SK-N-SH (cell line): ENCODE measurements around the gene KLHL22. TPM values are rescaled to one million over a fixed set of nuclear protein-coding genes. Genes with fewer than 3 reads are reported as not detected.

Experiments used
- CTCF ChIA-PET: fragments of 300-600, 350-600 bp; formaldehyde crosslinking; extraction: SDS; loops from one replicate; lab custom pipeline; 2021; lab: Yijun Ruan, JAX
- POLR2A ChIA-PET: fragments of 350-600 bp; sonication (Branson Sonifier 250); formaldehyde crosslinking; extraction: SDS; loops from one replicate; lab custom pipeline; 2020; ENCODE audit warnings: antibody characterized with exemption, inconsistent platforms; lab: Yijun Ruan, JAX
- DNase-seq: peaks from one replicate; pipeline ENCODE4 v3.0.0; 2012
- H2AFZ ChIP-seq: fragments of 200-600 bp; sonication (generic); 2 replicates; pipeline ENCODE4 v1.8.1; 2016; ENCODE audit warnings: antibody characterized with exemption, mild to moderate bottlenecking, low read depth
- H3F3A ChIP-seq: fragments of 200-600 bp; sonication (generic); replicated peaks from 2 replicates; pipeline ENCODE3; 2016; ENCODE audit warnings: antibody characterized with exemption, mild to moderate bottlenecking; ENCODE audit not compliant: insufficient read depth
- H3K27ac ChIP-seq, 2 experiments: fragments of 200-500 bp in 1 of 2; fragments of 200-600 bp in 1 of 2; sonication (Bioruptor generic) in 1 of 2; sonication (generic), shearing (Covaris generic) in 1 of 2; 2 replicates each; pipeline versions ENCODE4 v1.5.1 to v1.6.1; 2014 to 2016; ENCODE audit warnings: low read depth in 2 of 2, inconsistent platforms in 1 of 2, low read length in 1 of 2, mild to moderate bottlenecking in 1 of 2, mixed read lengths in 1 of 2
- H3K27me3 ChIP-seq: fragments of 200-600 bp; sonication (generic), shearing (Covaris generic); 2 replicates; pipeline ENCODE4 v1.6.1; 2016; ENCODE audit warnings: mixed run types; ENCODE audit not compliant: insufficient read depth
- H3K36me3 ChIP-seq, 2 experiments: fragments of 200-500 bp in 1 of 2; fragments of 200-600 bp in 1 of 2; sonication (Bioruptor generic) in 1 of 2; sonication (generic) in 1 of 2; replicated peaks in 1 of 2; 2 replicates each; pipeline versions ENCODE3 to v1.5.1; 2014 to 2016; ENCODE audit warnings: low read length in 1 of 2, mild to moderate bottlenecking in 1 of 2; ENCODE audit not compliant: insufficient read depth in 2 of 2, control insufficient read depth in 1 of 2
- H3K4me1 ChIP-seq, 2 experiments: fragments of 200-500 bp in 1 of 2; fragments of 200-600 bp in 1 of 2; sonication (Bioruptor generic) in 1 of 2; sonication (generic), shearing (Covaris generic) in 1 of 2; 2 replicates each; pipeline versions ENCODE4 v1.5.1 to v1.6.1; 2014 to 2016; ENCODE audit warnings: low read depth in 1 of 2, low read length in 1 of 2, mixed run types in 1 of 2; ENCODE audit not compliant: insufficient read depth in 2 of 2, control insufficient read depth in 1 of 2
- H3K4me2 ChIP-seq: fragments of 200-600 bp; sonication (generic), shearing (Covaris generic); 2 replicates; pipeline ENCODE4 v1.6.1; 2017; ENCODE audit warnings: mixed run types
- H3K4me3 ChIP-seq, 2 experiments: fragments of 200-500 bp in 1 of 2; fragments of 200-600 bp in 1 of 2; sonication (Bioruptor generic) in 1 of 2; sonication (generic), shearing (Covaris generic) in 1 of 2; 2 replicates each; pipeline versions ENCODE4 v1.5.1 to v1.8.1; 2014 to 2016; ENCODE audit warnings: low read depth in 2 of 2, inconsistent platforms in 1 of 2, low read length in 1 of 2, mild to moderate bottlenecking in 1 of 2, mixed read lengths in 1 of 2, moderate library complexity in 1 of 2
- H3K79me2 ChIP-seq: fragments of 200-600 bp; sonication (generic); 2 replicates; pipeline ENCODE4 v1.8.1; 2017; ENCODE audit warnings: mild to moderate bottlenecking; ENCODE audit not compliant: insufficient read depth
- H3K9ac ChIP-seq: fragments of 200-600 bp; sonication (generic); 2 replicates; pipeline ENCODE4 v1.6.1; 2017; ENCODE audit warnings: mixed run types
- H3K9me2 ChIP-seq: fragments of 200-600 bp; sonication (generic); 2 replicates; pipeline ENCODE4 v1.6.1; 2017; ENCODE audit warnings: mixed run types
- H3K9me3 ChIP-seq: fragments of 200-600 bp; sonication (generic); 2 replicates; pipeline ENCODE4 v1.6.1; 2017; ENCODE audit warnings: mixed run types, mild to moderate bottlenecking, moderate library complexity
- H4K20me1 ChIP-seq: fragments of 200-600 bp; sonication (generic); 2 replicates; pipeline ENCODE4 v1.6.1; 2017; ENCODE audit warnings: mild to moderate bottlenecking, mixed run types; ENCODE audit not compliant: insufficient read depth
- CHD2 ChIP-seq: fragments of 150-350 bp; IDR thresholded peaks from 2 replicates; pipeline ENCODE4 v1.6.1; 2018; ENCODE audit warnings: low read length; ENCODE audit not compliant: partially characterized antibody
- ELF1 ChIP-seq: IDR thresholded peaks from 2 replicates; pipeline ENCODE4 v1.4.0; 2012
- EZH2phosphoT487 ChIP-seq: fragments of 200-600 bp; sonication (generic); IDR thresholded peaks from 2 replicates; pipeline ENCODE4 v1.6.1; 2017; ENCODE audit warnings: low read depth, mixed run types, mild to moderate bottlenecking, antibody characterized with exemption, moderate library complexity, borderline replicate concordance
- FOXM1 ChIP-seq: IDR thresholded peaks from 2 replicates; pipeline ENCODE4 v1.4.0; 2012; ENCODE audit warnings: low read depth, mild to moderate bottlenecking
- IRF3 ChIP-seq: fragments of 150-350 bp; IDR thresholded peaks from 2 replicates; pipeline ENCODE4 v1.6.1; 2016; ENCODE audit warnings: mild to moderate bottlenecking, low read depth, low read length
- MAX ChIP-seq: IDR thresholded peaks from 2 replicates; pipeline ENCODE4 v1.4.0; 2012; ENCODE audit warnings: low read depth
- MEF2A ChIP-seq: IDR thresholded peaks from 2 replicates; pipeline ENCODE4 v1.4.0; 2012; ENCODE audit warnings: low read depth, borderline replicate concordance
- MXI1 ChIP-seq: IDR thresholded peaks from 2 replicates; pipeline ENCODE4 v1.6.1; 2012; ENCODE audit warnings: mild to moderate bottlenecking, low read depth, low read length, improper control_type of control experiment
- NRF1 ChIP-seq: IDR thresholded peaks from 2 replicates; pipeline ENCODE4 v1.6.1; 2012; ENCODE audit warnings: low read depth, mild to moderate bottlenecking, low read length
- PBX3 ChIP-seq: IDR thresholded peaks from 2 replicates; pipeline ENCODE4; 2012
- RAD21 ChIP-seq: IDR thresholded peaks from 2 replicates; pipeline ENCODE4 v1.6.1; 2012; ENCODE audit warnings: mild to moderate bottlenecking, low read length
- RFX5 ChIP-seq: IDR thresholded peaks from 2 replicates; pipeline ENCODE4 v1.6.1; 2012; ENCODE audit warnings: mild to moderate bottlenecking, improper control_type of control experiment, low read length
- RXRA ChIP-seq: IDR thresholded peaks from 2 replicates; pipeline ENCODE4 v1.4.0; 2012; ENCODE audit warnings: low read depth, mild to moderate bottlenecking, borderline replicate concordance
- SIN3A ChIP-seq: IDR thresholded peaks from 2 replicates; pipeline ENCODE4 v1.6.1; 2012; ENCODE audit warnings: low read depth, mild to moderate bottlenecking, low read length, moderate library complexity, borderline replicate concordance
- SMC3 ChIP-seq: IDR thresholded peaks from 2 replicates; pipeline ENCODE4 v1.6.1; 2012; ENCODE audit warnings: low read depth, low read length, improper control_type of control experiment
- TAF1 ChIP-seq: IDR thresholded peaks from 2 replicates; pipeline ENCODE4 v1.6.1; 2012; ENCODE audit warnings: low read depth, mild to moderate bottlenecking, low read length, moderate library complexity, borderline replicate concordance
- TEAD4 ChIP-seq: IDR thresholded peaks from 2 replicates; pipeline ENCODE4 v1.4.0; 2012; ENCODE audit warnings: mild to moderate bottlenecking, borderline replicate concordance; ENCODE audit not compliant: insufficient read depth
- USF1 ChIP-seq: IDR thresholded peaks from 2 replicates; pipeline ENCODE4 v1.4.0; 2012; ENCODE audit warnings: low read depth, borderline replicate concordance
- USF2 ChIP-seq: fragments of 150-350 bp; IDR thresholded peaks from 2 replicates; pipeline ENCODE4 v1.6.1; 2017; ENCODE audit warnings: antibody characterized with exemption, low read length, low read depth, borderline replicate concordance
- YY1 ChIP-seq: IDR thresholded peaks from 2 replicates; pipeline ENCODE4 v1.4.0; 2012; ENCODE audit warnings: low read depth, mild to moderate bottlenecking
- ZBTB33 ChIP-seq: IDR thresholded peaks from 2 replicates; pipeline ENCODE4 v1.4.0; 2012; ENCODE audit warnings: low read depth, borderline replicate concordance
- WGBS: methylation state at CpG from one replicate; pipeline ENCODE4 v1.1.6; 2017; ENCODE audit warnings: low lambda C conversion rate; 5-methylcytosine and 5-hydroxymethylcytosine counted together
- polyA plus RNA-seq, 3 experiments: library from polyadenylated mRNA; depleted of rRNA; stranded (reverse); fragments of >200 nt; gene quantifications; 2 replicates each; pipeline ENCODE4 v1.2.3, GENCODE V29; 2012

The KLHL22 gene
- polyA plus RNA-seq, 1 of the 3 experiments (the other 2 are of a cell fraction) = 26.5 TPM

GRCh38 chr22:20514658-20515406 is 19.2 kb upstream of the KLHL22 start (continued):
- TF ChIP-seq TAF1 = no peak
- no peak for TF ChIP-seq ZBTB33
- no peak for TF ChIP-seq RAD21
- no peak for TF ChIP-seq FOXM1
- TF ChIP-seq ELF1 = no peak
- no peak for TF ChIP-seq SMC3
- no peak for TF ChIP-seq IRF3
- TF ChIP-seq RXRA = no peak
- TF ChIP-seq SIN3A = peak; percentile 63; the same call in 1 of the 2 replicates
- TF ChIP-seq USF1 = no peak
- TF ChIP-seq MEF2A = no peak
- no peak for TF ChIP-seq EZH2phosphoT487
- no peak for TF ChIP-seq YY1
- peak; percentile 71; the same call in 1 of the 2 replicates for TF ChIP-seq MAX
- no peak for TF ChIP-seq NRF1
- no peak for TF ChIP-seq TEAD4
- TF ChIP-seq, all 33 proteins: peak for 7

GRCh38 chr22:20511578-20512229 is 16.1 kb upstream of the KLHL22 start:
- H3K36me3 ChIP-seq = peaks cover 10 to 22% of the 10 kb centered on the region in 2 experiments
- H3K4me1 ChIP-seq = peaks cover 22 to 29% of the 10 kb centered on the region in 2 experiments; a peak in 3 of 4 replicates
- POLR2A ChIA-PET = no interaction called here
- H2AFZ ChIP-seq = no peak overlapping the region
- H3K27ac ChIP-seq = peak overlapping the region in 1 of 2 experiments; percentile 96; a peak in 2 of 4 replicates
- 85% methylated on average over 4 of the region's 4 CpGs for WGBS
- H3K9ac ChIP-seq = no peak overlapping the region
- no peaks in the 10 kb centered on the region for H3K27me3 ChIP-seq
- CTCF ChIA-PET = no interaction called here
- no peaks in the 10 kb centered on the region for H3K9me3 ChIP-seq
- H3F3A ChIP-seq = peaks cover 22% of the 10 kb centered on the region
- H3K79me2 ChIP-seq = peaks cover 97% of the 10 kb centered on the region
- no peak overlapping the region for H3K4me3 ChIP-seq
- H4K20me1 ChIP-seq = peaks cover 69% of the 10 kb centered on the region
- peak overlapping the region; percentile 99; the same call in 1 of the 2 replicates for H3K4me2 ChIP-seq
- no peak for DNase-seq
- no peaks in the 10 kb centered on the region for H3K9me2 ChIP-seq
- TF ChIP-seq IRF3 = no peak
- no peak for TF ChIP-seq PBX3
- no peak for TF ChIP-seq YY1
- no peak for TF ChIP-seq CHD2
- no peak for TF ChIP-seq RFX5
- no peak for TF ChIP-seq MXI1
- no peak for TF ChIP-seq TAF1
- TF ChIP-seq SIN3A = no peak
- TF ChIP-seq TEAD4 = no peak
- TF ChIP-seq USF2 = no peak
